Nephron (organoid): ENCODE results near the gene LRIF1.
"Not testable (repeated sequence)": the region's sequence is repeated elsewhere in the genome, so short reads cannot be mapped to it uniquely, and the experiment has no call there.

Source experiments
- H3K27ac Mint-ChIP-seq, 3 experiments: 2 replicates each; pipeline ENCODE4 v1.8.0; 2020; ENCODE audit warnings: mixed read lengths in 3 of 3, mild to moderate bottlenecking in 2 of 3, moderate library complexity in 1 of 3
- H3K27me3 Mint-ChIP-seq: 2 replicates; pipeline ENCODE4 v1.8.0; 2021; ENCODE audit warnings: low read depth, mild to moderate bottlenecking, moderate library complexity, mixed read lengths
- H3K36me3 Mint-ChIP-seq: 2 replicates; pipeline ENCODE4 v1.8.0; 2020; ENCODE audit warnings: low read depth, mixed read lengths
- H3K4me1 Mint-ChIP-seq: 2 replicates; pipeline ENCODE4 v1.8.0; 2020; ENCODE audit warnings: mixed read lengths
- H3K4me3 Mint-ChIP-seq, 3 experiments: 2 replicates each; pipeline ENCODE4 v1.8.0; 2020; ENCODE audit warnings: mild to moderate bottlenecking in 3 of 3, mixed read lengths in 3 of 3, moderate library complexity in 2 of 3
- H3K9me3 Mint-ChIP-seq: 2 replicates; pipeline ENCODE4 v1.8.0; 2020; ENCODE audit warnings: mixed read lengths
- TF ChIP-seq, protein P1 (sequence below), 3 experiments: fragments of 200-600 bp; sonication (generic); IDR thresholded peaks; one replicate each; pipeline ENCODE4 v1.5.0; 2021; ENCODE audit warnings: antibody characterized with exemption in 3 of 3; ENCODE audit not compliant: unreplicated experiment in 3 of 3

Gene LRIF1, protein sequence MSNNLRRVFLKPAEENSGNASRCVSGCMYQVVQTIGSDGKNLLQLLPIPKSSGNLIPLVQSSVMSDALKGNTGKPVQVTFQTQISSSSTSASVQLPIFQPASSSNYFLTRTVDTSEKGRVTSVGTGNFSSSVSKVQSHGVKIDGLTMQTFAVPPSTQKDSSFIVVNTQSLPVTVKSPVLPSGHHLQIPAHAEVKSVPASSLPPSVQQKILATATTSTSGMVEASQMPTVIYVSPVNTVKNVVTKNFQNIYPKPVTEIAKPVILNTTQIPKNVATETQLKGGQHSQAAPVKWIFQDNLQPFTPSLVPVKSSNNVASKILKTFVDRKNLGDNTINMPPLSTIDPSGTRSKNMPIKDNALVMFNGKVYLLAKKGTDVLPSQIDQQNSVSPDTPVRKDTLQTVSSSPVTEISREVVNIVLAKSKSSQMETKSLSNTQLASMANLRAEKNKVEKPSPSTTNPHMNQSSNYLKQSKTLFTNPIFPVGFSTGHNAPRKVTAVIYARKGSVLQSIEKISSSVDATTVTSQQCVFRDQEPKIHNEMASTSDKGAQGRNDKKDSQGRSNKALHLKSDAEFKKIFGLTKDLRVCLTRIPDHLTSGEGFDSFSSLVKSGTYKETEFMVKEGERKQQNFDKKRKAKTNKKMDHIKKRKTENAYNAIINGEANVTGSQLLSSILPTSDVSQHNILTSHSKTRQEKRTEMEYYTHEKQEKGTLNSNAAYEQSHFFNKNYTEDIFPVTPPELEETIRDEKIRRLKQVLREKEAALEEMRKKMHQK

DNA sequence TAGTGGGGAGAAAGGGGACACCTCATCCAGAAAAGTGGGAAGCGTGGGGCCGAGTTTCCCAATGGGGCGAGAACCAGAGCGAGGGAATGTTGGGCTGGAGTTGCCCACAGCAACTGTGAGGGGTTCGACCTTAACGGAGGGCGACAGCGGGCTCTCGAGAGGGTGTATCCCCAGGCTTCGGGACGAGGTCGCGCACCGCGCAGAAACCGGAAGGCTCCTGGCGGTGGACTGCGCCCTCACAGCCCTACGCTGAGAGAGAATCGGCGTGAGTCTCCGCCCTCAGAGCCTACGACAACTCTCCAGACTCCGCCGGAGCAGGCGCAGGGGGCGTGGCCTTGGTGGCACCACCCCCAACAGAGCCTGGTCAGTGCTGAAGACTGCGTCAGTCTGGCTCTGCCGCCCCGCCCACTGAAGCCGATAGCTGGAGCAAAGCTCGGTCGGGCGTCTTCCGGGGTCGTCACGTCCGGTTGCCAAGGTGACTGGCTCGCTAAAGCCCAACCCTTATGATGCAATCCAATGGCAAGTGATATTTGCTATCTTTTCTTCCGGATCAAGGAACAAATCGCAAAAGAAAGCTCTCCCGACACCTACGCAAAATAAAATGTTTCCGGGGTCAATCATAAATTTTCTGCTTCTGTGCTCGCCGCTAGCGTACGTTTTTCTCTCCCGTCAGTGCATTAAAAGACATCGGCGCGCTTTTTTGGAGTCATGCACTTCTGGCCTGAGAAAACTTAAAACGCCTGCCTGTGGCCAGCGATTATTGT lies at the start of gene LRIF1:
Gene LRIF1, minus strand, starts transcription at position 232 of the 764 bp plus-strand sequence. CDS start 234 bp downstream, outside the sequence.
- TF ChIP-seq, protein P1, sequence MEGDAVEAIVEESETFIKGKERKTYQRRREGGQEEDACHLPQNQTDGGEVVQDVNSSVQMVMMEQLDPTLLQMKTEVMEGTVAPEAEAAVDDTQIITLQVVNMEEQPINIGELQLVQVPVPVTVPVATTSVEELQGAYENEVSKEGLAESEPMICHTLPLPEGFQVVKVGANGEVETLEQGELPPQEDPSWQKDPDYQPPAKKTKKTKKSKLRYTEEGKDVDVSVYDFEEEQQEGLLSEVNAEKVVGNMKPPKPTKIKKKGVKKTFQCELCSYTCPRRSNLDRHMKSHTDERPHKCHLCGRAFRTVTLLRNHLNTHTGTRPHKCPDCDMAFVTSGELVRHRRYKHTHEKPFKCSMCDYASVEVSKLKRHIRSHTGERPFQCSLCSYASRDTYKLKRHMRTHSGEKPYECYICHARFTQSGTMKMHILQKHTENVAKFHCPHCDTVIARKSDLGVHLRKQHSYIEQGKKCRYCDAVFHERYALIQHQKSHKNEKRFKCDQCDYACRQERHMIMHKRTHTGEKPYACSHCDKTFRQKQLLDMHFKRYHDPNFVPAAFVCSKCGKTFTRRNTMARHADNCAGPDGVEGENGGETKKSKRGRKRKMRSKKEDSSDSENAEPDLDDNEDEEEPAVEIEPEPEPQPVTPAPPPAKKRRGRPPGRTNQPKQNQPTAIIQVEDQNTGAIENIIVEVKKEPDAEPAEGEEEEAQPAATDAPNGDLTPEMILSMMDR (IDR thresholded peaks at IDR 0.05; ENCODE audit: unreplicated experiment in 3 of 3) = peak; percentile 27 to 48 (median 44)
- H3K4me3 Mint-ChIP-seq = peak within 1 kb of the TSS; percentile 84 to 89 (median 86)
- peak within 1 kb of the TSS; percentile 79 to 88 (median 80) for H3K27ac Mint-ChIP-seq
- peaks cover 14% of the 10 kb centered on the region for H3K27me3 Mint-ChIP-seq
- peaks cover 31% of the 10 kb centered on the region for H3K9me3 Mint-ChIP-seq
- peaks cover 5% of the 10 kb centered on the region for H3K4me1 Mint-ChIP-seq
- H3K36me3 Mint-ChIP-seq = peaks cover 33% of the 10 kb centered on the region

DNA sequence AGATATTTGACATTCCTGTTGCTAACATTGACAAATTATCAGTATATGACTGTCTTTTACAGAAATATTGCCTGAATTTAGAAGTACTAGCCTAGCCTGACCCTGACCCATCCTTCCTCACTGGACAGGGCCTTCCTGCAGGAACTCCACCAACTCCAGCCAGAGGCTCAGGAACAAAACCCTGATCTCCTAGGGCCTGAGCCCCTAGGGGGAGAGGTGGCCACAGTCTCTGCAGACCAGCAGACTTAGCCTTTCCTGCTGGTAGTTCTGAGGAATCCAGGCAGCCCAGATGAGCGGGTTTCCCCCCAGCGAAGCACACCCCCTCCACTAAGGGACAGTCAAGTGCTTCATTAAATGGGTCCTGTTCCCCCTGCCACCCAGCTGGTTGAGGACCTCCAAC lies 44.3 kb upstream of the LRIF1 start:
- Mint-ChIP-seq H3K4me3 (no peak overlapping the region), H3K27me3 (no peaks in the 10 kb centered on the region), H3K4me1 (no peaks in the 10 kb centered on the region), H3K9me3 (peaks cover 50% of the 10 kb centered on the region), H3K27ac (no peak overlapping the region), H3K36me3 (no peaks in the 10 kb centered on the region)
- TF ChIP-seq, protein P1 (IDR thresholded peaks at IDR 0.05; ENCODE audit: unreplicated experiment in 3 of 3) = no peak

DNA sequence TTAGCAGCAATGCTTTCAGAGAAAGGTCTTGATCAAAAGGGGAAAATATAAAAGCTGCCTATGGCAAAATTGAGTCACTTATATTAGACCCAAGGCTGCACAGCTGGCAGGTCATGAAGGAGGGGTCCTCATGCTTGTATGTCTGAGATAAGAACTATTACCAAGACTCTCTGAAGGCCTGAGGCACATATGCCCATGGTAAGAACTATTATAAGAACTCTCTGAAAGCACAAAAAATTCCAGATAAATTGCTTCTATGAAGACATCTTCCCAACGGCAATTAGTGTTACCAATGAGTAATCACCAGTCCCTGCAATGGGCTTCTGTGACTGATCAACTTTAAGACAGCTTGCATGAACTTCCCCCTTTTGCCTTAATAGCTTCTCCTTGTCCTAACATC lies 42.8 kb upstream of the LRIF1 start:
- Mint-ChIP-seq H3K9me3 (peaks cover 43% of the 10 kb centered on the region), H3K27ac (no peak overlapping the region), H3K27me3 (no peaks in the 10 kb centered on the region), H3K36me3 (no peaks in the 10 kb centered on the region), H3K4me1 (no peaks in the 10 kb centered on the region), H3K4me3 (no peak overlapping the region)
- TF ChIP-seq, protein P1 (IDR thresholded peaks at IDR 0.05; ENCODE audit: unreplicated experiment in 3 of 3) = no peak

DNA sequence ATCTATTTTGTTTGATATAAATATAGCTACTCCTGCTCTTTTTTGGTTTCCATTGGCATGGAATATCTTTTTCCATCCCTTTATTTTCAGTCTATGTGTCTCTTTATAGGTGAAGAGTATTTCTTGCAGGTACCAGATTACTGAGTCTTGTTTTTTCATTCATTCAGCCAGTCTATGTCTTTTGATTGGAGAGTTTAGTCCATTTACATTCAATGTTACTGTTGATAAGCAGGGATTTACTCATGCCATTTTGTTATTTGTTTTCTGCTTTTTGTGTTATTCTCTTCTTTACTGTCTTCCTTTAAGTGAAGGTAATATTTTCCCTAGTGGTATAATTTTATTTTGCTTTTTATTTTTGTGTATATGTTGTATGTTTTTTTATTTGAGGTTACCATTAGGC lies 35.9 kb upstream of the LRIF1 start:
- H3K9me3 Mint-ChIP-seq = peaks cover 14% of the 10 kb centered on the region
- H3K4me1 Mint-ChIP-seq, H3K27me3 Mint-ChIP-seq, H3K4me3 Mint-ChIP-seq, H3K36me3 Mint-ChIP-seq, H3K27ac Mint-ChIP-seq: not testable (repeated sequence)

DNA sequence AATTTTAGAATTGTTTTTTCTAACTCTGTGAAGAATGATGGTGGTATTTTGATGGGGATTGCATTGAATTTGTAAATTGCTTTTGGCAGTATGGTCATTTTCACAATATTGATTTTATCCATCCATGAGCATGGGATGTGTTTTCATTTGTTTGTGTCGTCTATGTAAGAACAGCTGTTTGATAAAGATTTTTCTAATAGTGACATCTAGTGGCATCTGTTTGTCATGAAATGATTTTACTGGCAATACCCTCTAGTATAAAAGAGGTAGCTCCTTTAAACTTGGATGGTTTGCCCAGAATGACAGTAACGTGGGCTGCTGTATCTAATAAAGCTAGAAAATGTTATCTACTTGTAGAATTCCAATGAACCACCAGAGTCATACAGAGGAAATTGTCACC lies 28.6 kb upstream of the LRIF1 start:
- H3K27me3 Mint-ChIP-seq, H3K4me3 Mint-ChIP-seq, H3K27ac Mint-ChIP-seq, H3K4me1 Mint-ChIP-seq, H3K36me3 Mint-ChIP-seq, H3K9me3 Mint-ChIP-seq: not testable (repeated sequence)
- TF ChIP-seq, protein P1 (IDR thresholded peaks at IDR 0.05; ENCODE audit: unreplicated experiment in 3 of 3) = peak in 1 of 3 experiments; percentile 17

DNA sequence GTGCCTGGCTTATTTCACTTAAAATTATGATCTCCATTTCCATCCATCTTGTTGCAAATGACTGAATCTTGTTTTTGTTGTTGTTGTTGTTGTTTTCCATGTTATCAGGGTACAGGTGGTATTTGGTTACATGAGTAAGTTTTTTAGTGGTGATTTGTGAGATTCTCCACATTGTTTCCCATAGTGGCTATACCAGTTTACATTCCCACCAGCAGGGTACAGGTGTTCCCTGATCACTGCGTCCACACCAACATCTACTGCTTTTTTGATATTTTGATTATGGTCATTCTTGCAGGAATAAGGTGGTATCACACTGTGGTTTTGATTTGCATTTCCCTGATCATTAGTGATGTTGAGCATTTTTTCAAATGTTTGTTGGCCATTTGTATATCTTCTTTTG lies 27.6 kb upstream of the LRIF1 start:
- H3K4me3 Mint-ChIP-seq, H3K27me3 Mint-ChIP-seq, H3K4me1 Mint-ChIP-seq, H3K36me3 Mint-ChIP-seq, H3K27ac Mint-ChIP-seq, H3K9me3 Mint-ChIP-seq: not testable (repeated sequence)
